Retinal pigment epithelial cell (primary cell): Measurements from ENCODE around the gene CDKN2B-AS1.
"Not testable (repeated sequence)": the region's sequence is repeated elsewhere in the genome, so short reads cannot be mapped to it uniquely, and the experiment has no call there.

ENCODE experiments used
- DNase-seq: peaks from one replicate; pipeline ENCODE4 v3.0.0-alpha.2; 2010; ENCODE audit warnings: low read depth
- H3K4me3 ChIP-seq: 2 replicates; pipeline ENCODE4 v1.5.1; 2011; ENCODE audit warnings: mild to moderate bottlenecking, low read length, control low read depth, moderate library complexity
- TF ChIP-seq, protein P1 (sequence below): conservative IDR thresholded peaks from 2 replicates; pipeline ENCODE4 v1.5.1; 2011; ENCODE audit warnings: low read depth, low read length, control low read depth, inconsistent platforms

The CDKN2B-AS1 gene

DNA sequence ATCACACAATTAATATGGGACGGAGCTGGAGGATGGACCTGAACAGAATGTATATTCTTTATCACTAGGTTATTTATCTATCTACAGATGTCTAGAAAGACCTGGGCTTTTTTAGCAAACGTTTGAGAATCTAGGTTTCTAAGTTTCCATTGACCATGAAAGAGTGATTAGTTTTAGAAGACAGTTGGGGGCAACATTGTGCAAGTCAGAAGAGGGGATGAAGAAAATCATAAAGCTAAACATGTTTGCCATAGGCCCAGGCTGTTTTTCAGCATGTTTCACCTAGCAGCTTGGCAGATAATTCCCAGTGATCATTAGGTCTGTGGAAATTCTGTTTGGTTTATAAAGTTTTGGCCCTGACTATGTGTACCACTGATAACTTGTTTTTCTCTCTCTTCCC is 58.6 kb downstream of the CDKN2B-AS1 start:
- DNase-seq, result no peak
- TF ChIP-seq, protein P1, sequence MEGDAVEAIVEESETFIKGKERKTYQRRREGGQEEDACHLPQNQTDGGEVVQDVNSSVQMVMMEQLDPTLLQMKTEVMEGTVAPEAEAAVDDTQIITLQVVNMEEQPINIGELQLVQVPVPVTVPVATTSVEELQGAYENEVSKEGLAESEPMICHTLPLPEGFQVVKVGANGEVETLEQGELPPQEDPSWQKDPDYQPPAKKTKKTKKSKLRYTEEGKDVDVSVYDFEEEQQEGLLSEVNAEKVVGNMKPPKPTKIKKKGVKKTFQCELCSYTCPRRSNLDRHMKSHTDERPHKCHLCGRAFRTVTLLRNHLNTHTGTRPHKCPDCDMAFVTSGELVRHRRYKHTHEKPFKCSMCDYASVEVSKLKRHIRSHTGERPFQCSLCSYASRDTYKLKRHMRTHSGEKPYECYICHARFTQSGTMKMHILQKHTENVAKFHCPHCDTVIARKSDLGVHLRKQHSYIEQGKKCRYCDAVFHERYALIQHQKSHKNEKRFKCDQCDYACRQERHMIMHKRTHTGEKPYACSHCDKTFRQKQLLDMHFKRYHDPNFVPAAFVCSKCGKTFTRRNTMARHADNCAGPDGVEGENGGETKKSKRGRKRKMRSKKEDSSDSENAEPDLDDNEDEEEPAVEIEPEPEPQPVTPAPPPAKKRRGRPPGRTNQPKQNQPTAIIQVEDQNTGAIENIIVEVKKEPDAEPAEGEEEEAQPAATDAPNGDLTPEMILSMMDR, result no peak
- no peak overlapping the region for H3K4me3 ChIP-seq

DNA sequence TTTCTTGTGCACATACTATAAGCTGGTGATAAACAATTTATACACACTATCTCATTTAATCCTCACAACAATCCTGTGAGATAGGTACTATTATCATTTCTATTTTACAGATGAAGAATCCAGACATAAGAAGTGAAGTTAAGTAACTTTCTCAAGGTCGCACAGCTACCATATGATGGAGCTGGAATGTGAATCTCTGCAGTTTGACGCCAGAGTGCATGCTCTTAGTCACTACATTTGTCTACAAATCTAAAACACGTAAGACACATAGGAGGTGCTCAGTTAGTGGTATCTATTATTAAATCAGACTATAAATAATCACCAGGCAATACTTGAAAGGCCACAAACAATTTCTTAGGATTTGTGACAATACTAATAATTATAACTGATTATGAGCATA is 59.5 kb downstream of the CDKN2B-AS1 start:
- no peak for DNase-seq
- H3K4me3 ChIP-seq, result no peak overlapping the region
- TF ChIP-seq, protein P1, result no peak

DNA sequence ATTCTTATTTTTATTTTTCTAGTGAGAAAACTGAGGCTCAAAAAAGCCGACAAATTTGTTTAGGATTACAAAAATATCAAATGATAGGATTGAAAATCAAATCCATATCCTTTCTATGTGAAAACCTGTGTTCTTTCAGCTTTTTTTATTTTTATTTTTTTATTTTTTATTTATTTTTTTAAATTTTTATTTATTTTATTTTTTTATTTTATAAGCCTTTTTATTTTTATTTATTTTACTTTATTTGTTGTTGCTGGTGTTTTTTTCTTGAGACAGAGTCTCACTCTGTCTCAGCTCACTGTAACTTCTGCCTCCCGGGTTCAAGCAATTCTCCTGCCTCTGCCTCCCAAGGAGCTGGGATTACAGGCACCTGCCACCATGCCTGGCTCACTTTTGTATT is 59.9 kb downstream of the CDKN2B-AS1 start:
- no peak for DNase-seq
- TF ChIP-seq, protein P1, result no peak
- H3K4me3 ChIP-seq, result no peak overlapping the region

DNA sequence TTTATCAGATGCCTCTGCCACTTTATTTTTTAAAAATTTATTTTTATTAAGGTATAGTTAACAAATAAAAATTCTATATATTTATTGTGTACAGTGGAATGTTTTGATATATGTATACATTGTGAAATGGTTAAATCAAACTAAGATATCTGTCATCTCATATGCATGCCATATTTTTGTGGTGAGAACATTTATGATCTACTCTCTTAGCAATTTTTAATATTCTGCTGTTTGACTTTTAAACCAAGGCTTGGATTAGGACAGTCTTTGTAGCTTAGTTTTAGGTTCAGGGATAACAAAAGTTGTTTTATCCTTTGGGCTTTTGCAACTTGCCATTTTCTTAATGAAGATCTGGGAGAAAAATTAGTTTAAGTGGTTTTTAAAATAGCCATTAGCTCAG is 60.5 kb downstream of the CDKN2B-AS1 start:
- H3K4me3 ChIP-seq, result no peak overlapping the region
- DNase-seq, result no peak
- TF ChIP-seq, protein P1, result no peak

DNA sequence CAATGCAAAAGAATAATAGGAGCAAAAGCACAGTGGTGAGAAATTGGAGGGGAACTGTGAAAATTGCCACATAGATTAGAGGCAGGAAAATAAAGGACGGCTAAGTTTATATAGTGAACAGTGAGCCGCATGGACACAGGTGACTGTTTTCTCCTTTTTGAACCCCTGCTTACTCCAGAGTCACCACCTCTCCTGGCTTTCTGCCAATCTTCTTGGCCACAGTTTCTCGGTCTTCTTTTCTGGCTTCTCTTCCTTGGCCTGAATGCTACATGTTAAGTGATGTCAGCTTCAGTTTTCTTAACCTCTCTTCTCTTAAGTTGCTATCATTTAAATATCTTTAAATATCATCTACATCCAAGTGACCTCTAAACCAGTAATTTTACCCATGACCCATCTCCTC is 61.8 kb downstream of the CDKN2B-AS1 start:
- H3K4me3 ChIP-seq, result no peak overlapping the region
- no peak for DNase-seq
- TF ChIP-seq, protein P1, result no peak

DNA sequence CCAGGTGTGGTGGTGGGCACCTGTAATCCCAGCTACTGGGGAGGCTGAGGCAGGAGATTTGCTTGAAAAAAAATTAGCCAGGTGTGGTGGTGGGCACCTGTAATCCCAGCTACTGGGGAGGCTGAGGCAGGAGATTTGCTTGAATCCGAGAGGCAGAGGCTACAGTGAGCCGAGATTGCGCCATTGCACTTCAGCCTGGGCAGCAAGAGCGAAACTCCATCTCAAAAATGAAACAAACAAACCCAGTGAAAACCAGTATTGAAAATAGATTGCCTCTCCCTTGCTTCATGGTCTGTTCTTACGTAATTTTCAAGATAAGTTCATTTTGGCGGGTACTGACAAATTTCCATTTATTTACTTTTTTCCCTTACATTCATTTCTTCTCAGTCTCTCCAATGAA is 63.4 kb downstream of the CDKN2B-AS1 start:
- DNase-seq, result not testable (repeated sequence)

DNA sequence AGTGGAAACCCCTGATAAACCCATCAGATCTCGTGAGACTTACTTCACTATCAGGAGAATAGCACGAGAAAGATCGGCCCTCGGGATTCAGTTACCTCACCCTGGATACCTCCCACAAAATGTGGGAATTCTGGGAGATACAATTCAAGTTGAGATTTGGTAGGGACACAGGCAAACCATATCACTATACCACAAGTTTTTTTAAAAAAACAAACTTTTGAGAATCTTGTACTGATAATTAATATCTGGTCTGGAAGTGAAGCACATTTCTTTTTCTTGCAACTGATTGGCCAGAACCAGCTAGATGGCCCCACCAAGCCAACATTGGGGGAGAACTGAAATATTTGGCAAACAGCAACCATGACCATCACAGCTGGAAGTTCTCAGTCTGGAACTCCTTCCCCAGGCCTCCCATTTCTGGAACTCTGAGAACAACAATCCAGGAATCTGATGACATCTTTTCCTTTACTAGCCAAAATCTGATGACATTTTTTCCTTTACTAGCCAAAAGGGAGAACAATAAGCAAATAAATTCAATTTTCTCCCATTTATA is 66.3 kb downstream of the CDKN2B-AS1 start:
- TF ChIP-seq, protein P1, result no peak
- no peak for DNase-seq
- H3K4me3 ChIP-seq, result no peak overlapping the region

More for the DNA sequence above, 63.4 kb downstream of the CDKN2B-AS1 start:
- not testable (repeated sequence) for H3K4me3 ChIP-seq

DNA sequence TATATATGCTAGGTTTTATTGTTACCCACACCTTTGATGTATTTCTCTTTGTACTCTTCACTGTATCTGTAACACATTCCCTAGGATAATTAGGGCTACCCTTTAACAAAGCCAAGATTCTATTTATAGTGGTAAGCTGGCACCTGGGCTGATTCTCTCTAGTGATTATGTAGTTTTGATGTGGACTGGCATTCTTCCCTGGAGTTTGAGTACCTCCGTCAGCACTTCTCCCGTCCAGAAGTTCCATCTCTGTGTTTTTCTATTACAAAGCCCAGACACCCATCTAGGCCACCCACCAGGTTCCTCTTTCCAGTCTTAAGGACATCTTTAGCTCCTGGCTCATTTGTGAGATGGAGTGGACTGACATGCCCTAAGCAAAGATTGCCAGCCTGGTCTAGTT is 70.4 kb downstream of the CDKN2B-AS1 start:
- H3K4me3 ChIP-seq, result no peak overlapping the region
- TF ChIP-seq, protein P1, result no peak
- DNase-seq, result no peak
